AG09309 (cell line): ENCODE measurements around the gene COL9A2.

ENCODE experiments used
- DNase-seq: peaks from one replicate; pipeline ENCODE4 v3.0.0-alpha.2; 2010; ENCODE audit warnings: low read depth
- H3K4me3 ChIP-seq: 2 replicates; pipeline ENCODE4 v1.5.1; 2011; ENCODE audit warnings: mild to moderate bottlenecking, low read depth, low read length, moderate library complexity; ENCODE audit not compliant: control insufficient read depth
- CTCF ChIP-seq: IDR thresholded peaks from 2 replicates; pipeline ENCODE4 v1.5.1; 2011; ENCODE audit warnings: mild to moderate bottlenecking, low read depth, low read length, inconsistent platforms; ENCODE audit not compliant: insufficient read depth, control insufficient read depth; ENCODE audit errors: missing control alignments

Gene COL9A2

GRCh38 chr1:40318970-40319621 lies 2.0 kb upstream of the COL9A2 start:
- H3K4me3 ChIP-seq = no peak overlapping the region
- TF ChIP-seq CTCF = no peak
- no peak for DNase-seq

- H3K4me3 ChIP-seq = no peak overlapping the region
Observed at GRCh38 chr1:40318476-40318875, 1.4 kb upstream of the COL9A2 start.

GRCh38 chr1:40317394-40318074 lies 448 bp upstream of the COL9A2 start:
- no peak for TF ChIP-seq CTCF
- H3K4me3 ChIP-seq = no peak overlapping the region
- DNase-seq = no peak

More at GRCh38 chr1:40318476-40318875, 1.4 kb upstream of the COL9A2 start:
- DNase-seq = no peak
- TF ChIP-seq CTCF = no peak

- DNase-seq = no peak
- TF ChIP-seq CTCF = no peak
- H3K4me3 ChIP-seq = peak overlapping the region; percentile 39
Observed at GRCh38 chr1:40315795-40316594, 1.1 kb downstream of the COL9A2 start.

DNA sequence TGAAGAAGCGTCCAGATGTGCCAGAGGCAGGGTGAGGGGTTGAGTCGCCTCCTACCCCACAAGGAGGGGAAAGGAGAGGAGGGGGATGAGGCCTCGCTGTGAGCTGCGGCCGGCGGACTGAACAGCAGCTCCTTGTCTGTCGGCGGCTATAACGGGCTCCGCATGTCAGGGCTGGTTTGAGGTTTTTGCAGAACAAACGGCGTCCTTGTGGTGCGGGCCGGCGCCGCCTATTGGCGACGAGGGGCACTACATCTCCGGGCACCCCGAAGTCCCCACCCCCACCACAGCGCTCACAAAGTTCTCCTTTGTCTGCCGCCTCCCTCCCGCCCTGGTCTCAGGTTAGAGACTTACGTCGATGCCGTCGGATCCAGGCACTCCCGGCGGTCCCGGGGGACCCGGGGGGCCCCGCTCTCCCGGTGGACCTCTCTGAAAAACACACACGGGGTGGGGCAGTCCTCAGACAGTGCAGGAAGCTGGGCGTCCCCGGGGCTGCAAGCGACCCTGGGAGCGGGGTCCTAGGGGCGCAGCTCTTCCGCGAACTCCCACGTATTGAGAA lies 1.8 kb downstream of the COL9A2 start:
- TF ChIP-seq CTCF = peak; percentile 94
- peak overlapping the region; percentile 39 for H3K4me3 ChIP-seq
- peak; percentile 44 for DNase-seq

GRCh38 chr1:40314721-40315238 lies 2.3 kb downstream of the COL9A2 start:
- H3K4me3 ChIP-seq = peak overlapping the region; percentile 22
- no peak for TF ChIP-seq CTCF
- DNase-seq = no peak
